Amniotic epithelial cell (primary cell): ENCODE measurements around the gene SPPL2B.
A peak's percentile ranks its signal among the peaks of the same experiment; 100 is the strongest.
"Not testable (repeated sequence)": the region's sequence is repeated elsewhere in the genome, so short reads cannot be mapped to it uniquely, and the experiment has no call there.

Experiments
- DNase-seq: peaks from one replicate; pipeline ENCODE4 v3.0.0-alpha.2; 2010; ENCODE audit warnings: low read depth

The SPPL2B gene

GRCh38 chr19:2381148-2381820 lies 52.8 kb downstream of the SPPL2B start:
- DNase-seq = peak; percentile 31

GRCh38 chr19:2382530-2383222 lies 54.2 kb downstream of the SPPL2B start:
- no peak for DNase-seq

GRCh38 chr19:2385053-2385721 lies 56.7 kb downstream of the SPPL2B start:
- peak; percentile 82 for DNase-seq

DNA sequence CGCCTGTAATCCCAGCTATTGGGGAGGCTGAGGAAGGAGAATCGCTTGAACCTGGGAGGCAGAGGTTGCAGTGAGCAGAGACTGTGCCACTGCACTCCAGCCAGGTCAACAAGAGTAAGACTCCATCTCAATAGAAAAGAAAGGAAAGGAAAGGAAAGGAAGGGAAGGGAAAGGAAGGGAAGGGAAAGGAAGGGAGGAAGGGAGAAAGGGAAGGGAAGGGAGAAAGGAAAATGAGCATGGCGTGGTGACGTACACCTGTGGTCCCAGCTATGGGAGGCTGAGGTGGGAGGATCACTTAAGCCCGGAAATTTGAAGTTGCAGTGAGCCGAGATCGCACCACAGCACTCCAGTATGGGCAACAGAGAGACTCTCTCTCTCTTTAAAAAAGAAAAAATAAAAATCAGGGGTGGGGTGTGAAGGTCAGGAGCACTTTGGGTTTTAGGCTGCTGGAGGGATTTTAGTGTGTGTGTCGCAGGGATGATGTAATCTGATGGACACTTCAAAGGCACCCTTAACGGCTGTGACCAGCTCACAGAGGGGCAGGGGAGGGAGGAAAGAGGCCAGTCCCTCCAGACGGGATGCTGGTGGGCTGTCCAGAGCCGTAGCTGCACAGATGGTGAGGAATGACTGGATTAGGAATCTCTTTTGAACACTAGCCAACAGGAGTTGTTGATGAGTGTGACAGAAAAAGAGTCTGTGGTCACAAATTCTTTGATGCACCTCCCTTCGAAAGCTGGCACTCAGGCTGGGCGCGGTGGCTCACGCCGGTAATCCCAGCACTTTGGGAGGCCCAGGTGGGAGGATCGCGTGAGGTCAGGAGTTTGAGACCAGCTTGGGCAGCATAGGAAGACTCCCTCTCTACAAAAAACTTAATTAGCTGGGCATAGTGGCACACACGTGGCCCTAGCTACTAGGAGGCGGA lies 59.1 kb downstream of the SPPL2B start:
- no peak for DNase-seq

GRCh38 chr19:2389594-2389993 lies 61.1 kb downstream of the SPPL2B start:
- no peak for DNase-seq

DNA sequence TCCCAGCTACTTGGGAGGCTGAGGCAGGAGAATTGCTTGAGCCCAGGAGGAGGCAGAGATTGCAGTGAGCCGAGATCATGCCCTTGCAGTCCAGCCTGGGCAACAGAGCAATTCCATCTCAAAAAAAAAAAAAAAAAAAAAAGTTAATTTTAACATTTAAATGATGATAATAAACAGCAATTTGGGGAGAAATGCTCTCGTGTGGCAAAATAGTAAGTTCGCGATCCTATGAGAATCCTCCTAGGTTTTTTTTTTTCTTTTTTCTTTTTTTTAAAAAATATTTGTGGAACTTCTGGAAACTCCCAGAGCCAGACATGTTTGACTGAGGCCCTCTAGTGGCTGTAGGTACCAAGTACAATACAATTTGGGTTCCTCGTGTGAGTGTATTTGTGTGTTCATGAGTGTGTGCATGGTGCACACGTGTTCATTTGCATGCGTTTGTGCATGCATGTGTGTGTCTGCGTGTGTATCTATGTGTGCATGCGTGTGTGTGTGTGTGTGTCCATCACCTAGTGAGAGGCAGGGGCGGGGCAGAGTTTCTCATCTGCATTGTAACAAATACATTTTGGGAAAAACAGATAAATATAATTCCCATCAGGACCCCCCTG lies 62.7 kb downstream of the SPPL2B start:
- DNase-seq = peak; percentile 73

GRCh38 chr19:2392366-2392765 lies 63.9 kb downstream of the SPPL2B start:
- no peak for DNase-seq

- DNase-seq = not testable (repeated sequence)
These were observed 64.4 kb downstream of the SPPL2B start for GRCh38 chr19:2392899-2393298.

DNA sequence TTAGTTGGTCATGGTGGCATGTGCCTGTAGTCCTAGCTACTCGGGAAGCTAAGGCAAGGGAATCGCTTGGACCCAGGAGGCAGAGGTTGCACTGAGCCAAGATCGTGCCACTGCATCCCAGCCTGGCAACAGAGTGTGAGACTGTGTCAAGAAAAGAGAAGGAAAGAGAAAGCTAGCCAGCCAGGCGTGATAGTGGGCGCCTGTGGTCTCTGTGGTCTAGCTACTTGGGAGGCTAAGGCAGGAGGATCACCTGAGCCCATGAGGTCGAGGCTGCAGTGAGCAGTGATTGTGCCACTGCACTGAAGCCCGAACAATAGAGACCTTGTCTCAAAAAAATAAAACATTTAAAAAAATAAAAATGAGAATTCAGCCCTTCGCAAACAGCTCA lies 65.6 kb downstream of the SPPL2B start:
- DNase-seq = no peak

- no peak for DNase-seq
These were observed 66.2 kb downstream of the SPPL2B start for GRCh38 chr19:2394442-2395292.

DNA sequence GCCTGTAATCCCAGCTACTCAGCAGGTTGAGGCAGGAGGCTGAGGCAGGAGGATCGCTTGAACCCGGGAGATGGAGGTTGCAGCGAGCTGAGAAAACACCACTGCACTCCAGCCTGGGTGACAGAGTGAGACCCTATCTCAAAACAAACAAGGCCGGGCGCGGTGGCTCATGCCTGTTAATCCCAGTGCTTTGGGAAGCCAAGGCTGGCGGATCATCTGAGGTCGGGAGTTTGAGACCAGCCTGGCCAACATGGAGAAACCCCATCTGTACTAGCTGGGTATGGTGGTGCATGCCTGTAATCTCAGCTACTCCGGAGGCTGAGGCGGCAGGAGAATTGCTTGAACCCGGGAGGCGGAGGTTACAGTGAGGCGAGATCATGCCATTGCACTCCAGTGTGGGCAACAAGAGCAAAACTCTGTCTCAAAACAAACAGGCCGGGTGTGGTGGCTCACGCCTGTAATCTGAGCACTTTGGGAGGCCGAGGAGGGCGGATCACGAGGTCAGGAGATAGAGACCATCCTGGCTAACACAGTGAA lies 66.9 kb downstream of the SPPL2B start:
- DNase-seq = not testable (repeated sequence)

- not testable (repeated sequence) for DNase-seq
These were observed 68.7 kb downstream of the SPPL2B start for GRCh38 chr19:2397173-2397572.

DNA sequence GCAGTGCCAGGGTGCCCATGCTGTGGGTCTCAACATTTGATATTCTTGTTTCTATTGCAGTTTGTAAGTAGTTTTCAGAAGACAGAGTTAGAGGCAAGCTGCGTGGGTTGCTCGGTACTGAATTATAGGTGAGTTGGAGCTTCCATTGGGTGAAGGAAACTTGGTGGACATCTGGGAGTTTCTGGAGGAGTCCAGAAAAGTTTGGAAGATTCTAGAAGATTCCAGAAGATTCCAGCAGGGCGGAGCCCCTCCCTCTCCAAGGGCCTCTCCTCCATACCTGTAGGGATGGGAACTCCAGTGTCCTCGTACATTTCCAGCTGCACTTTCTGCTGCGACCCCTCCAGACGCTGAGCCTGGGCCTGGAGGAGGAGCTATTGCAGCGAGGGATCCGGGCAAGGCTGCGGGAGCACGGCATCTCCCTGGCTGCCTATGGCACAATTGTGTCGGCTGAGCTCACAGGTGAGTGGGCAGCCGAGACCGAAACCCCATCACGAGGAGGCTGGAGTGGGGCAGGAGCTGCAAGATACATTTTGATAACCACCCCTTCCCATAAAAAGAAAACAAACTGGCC lies 70.3 kb downstream of the SPPL2B start:
- no peak for DNase-seq

- DNase-seq = no peak
These were observed 71.1 kb downstream of the SPPL2B start for GRCh38 chr19:2399582-2399981.
